ENCODE data around the gene KCTD1.
"Not testable (repeated sequence)": the region's sequence is repeated elsewhere in the genome, so short reads cannot be mapped to it uniquely, and the experiment has no call there.

Gene KCTD1

DNA sequence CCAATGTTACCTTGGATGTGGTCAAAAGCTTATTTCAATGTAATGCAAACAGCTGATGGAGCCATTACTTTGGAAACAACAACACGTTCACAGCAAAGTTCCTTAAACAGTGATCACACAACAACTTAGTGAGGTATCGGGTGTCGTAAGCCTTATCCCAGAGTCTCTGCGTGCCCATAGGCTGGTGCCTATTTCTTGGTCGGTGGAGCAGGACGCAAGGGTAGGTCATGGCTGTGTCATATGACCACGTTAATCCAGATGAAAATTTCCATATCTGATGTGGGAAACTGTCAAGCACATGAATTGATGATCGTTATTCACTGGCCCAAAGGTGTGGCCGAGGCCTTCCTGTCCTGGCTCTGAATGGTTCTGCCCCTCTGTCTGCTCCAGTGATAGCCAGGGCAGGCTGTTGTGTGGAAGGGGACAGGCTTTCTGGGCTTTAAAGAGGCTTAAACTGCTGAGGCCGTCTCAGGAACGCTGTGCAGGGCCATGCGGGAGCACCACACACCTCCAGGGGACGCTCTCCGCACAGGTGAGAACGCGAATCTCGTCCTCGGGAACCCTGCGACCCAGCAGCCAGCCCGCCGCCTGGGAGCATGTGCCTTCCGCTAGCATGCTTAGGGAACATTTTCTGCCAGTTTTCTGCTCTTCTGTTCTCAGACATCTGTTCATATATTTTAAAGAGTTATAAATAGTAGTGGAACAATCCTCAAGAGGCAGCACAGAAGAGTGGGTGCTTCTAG lies 90.6 kb downstream of the KCTD1 start:
- DNase-seq, result no peak

DNA sequence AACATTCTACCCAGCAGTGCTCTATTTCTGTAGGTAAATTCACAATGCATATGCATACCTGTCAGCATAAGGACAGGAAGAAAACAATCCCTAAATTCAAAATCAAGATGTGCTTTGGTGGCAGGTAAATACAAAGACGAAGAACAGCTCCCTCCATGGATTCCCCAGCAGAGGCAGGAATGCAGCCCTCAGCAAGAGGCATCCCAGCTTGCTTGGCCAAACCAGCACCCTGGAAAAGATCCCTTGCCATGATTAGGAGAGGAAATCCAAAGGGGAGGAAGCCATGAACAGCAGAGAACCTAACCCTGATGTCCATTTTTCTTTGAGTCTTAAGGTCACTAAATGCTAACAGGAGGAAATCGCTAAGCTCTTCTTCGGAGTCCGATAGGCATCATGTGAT lies 91.2 kb downstream of the KCTD1 start:
- no peak for DNase-seq

DNA sequence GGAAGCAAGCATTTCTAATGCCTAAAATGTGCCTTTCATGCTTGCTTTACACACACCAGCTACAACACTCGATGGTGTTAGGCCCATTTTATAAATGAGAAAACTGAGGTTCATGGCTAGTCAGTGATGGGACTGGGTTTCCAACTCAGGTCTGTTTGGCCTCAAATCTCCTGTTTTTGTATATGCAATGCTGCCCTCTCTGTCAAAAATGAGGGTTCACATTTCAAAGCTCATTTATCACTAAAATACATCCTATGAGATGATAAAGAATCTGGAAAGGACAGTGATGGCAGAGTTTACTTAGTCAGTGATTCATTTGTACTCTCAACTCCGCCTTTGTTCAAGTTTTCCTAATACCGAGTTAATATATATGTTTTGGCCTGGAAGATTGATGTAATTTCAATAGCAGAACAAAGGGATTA lies 92.3 kb downstream of the KCTD1 start:
- DNase-seq, result no peak

- no peak for DNase-seq
Observed at GRCh38 chr18:26455639-26456038, 92.7 kb downstream of the KCTD1 start.

DNA sequence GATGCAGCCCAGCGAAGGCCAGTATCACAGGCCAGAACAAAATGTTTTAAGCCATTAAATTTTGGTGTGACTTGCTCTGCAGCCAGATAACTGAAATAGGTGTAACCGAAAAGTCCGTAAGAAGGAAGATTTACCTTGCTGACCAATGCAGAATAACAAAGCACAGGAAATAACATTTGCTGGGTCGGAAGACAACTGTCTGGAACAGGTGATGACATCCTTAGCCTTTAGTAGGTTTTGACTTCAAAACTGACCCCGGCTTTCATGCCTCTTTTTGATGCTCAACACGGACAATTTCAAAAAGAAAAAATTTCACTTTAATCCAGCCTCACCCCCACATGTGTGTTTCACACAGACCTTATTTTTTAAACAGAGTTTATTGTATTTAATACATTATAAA lies 93.7 kb downstream of the KCTD1 start:
- DNase-seq, result no peak

GRCh38 chr18:26454192-26454591 lies 94.2 kb downstream of the KCTD1 start:
- no peak for DNase-seq

DNA sequence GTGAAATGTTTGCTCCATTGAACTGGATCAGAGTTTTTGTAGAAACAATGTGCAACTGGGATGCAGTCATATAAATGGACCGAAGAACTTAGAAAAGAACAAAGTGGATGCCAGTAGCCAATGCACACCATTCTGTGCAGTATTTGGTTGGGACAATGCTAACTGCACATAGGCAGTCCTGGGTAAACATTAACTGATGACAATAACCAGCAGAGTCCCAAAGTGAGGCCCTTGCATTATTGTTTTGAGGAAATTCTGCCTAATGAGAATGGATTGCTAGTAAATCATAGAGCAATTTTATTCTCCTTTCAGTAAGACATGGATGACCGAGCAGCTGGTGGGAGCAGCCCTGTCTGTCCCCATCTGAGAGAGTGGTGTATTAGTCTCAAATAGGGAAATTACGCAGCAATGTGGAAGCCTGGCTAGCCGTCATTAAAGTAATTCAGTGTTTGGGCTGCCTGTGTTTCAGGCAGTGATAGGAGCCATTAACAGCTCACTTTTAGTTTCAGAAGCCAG lies 94.9 kb downstream of the KCTD1 start:
- DNase-seq, result no peak

GRCh38 chr18:26450989-26451682 lies 97.2 kb downstream of the KCTD1 start:
- DNase-seq, result no peak

DNA sequence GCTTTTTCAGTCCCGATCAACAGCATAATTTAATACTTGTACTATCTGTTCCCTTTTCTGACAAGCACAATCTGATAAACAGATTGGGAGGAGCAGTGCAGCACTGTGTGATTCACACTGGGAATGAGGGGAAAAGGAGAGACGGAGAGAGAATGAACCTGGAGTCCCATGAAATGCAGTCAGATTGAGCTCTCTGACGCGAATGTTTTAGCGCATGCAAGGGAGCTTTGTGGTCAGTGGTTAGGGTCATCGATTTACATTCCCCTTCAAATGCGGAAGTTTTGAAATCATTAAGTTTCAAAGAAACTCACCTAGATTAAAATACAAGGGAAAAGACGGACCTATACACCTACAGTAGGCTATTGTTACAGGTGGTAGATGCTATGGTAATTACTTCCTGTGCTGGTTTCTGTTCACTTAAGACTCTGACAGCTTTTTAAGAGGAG lies 99.6 kb downstream of the KCTD1 start:
- no peak for DNase-seq

DNA sequence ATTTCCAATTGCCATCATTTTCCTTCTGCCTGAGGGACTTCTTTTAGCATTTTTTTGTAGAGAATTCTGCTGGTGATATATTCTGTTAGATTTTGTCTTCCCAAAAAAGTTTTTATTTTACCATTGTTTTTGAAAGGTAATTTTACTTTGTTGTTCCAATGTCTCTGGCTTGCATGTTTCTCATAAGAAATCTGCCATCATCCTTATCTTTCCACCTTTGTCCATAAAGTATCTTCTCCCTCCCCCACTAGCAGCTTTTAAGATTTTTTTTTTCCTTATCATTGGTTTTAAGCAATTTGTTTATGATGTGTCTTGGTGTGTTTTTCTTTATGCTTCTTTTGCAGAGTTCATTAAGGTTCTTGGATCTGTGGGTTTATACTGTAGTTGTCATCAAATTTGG lies 104.5 kb downstream of the KCTD1 start:
- DNase-seq, result no peak

GRCh38 chr18:26442126-26442525 lies 106.2 kb downstream of the KCTD1 start:
- no peak for DNase-seq

DNA sequence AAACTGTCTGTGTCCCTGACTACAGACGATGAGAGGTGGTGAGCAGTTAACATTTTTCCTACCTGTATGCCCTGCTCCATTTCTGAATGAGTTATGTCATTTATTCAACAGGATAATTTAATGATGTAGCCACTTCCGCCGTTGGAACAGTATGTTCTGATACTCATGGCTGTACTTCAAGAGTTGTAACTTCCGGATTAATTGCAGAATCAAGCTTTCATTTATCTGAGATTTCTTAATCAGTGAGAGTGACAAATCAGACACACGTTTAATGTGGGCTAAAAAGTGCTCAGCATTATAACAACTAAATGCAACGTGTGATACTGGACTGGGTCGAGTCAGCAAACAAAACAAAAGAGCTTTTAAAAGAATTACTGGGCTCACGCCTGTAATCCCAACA lies 107.7 kb downstream of the KCTD1 start:
- no peak for DNase-seq

GRCh38 chr18:26439537-26439936 lies 108.8 kb downstream of the KCTD1 start:
- no peak for DNase-seq

- no peak for DNase-seq
Observed at GRCh38 chr18:26438980-26439379, 109.4 kb downstream of the KCTD1 start.

DNA sequence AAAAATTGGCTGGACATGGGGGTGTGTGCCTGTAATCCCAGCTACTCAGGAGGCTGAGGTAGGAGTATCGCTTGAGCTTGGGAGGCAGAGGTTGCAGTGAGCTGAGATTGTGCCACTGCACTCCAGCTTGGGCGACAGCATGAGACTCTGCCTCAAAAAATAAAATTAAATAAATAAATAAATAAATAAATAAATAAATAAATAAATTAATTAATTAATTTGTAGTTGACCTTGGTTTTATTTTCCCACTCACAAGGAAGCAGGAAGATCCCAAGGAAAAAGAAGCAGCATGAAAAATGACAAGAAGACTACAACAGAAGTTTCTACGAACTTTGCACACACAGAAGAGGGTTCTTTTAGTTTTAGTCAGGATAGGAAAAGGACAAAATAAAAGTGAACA lies 110.7 kb downstream of the KCTD1 start:
- DNase-seq, result not testable (repeated sequence)

- no peak for DNase-seq
Observed at GRCh38 chr18:26436176-26437051, 111.9 kb downstream of the KCTD1 start.

GRCh38 chr18:26435415-26436095 lies 112.8 kb downstream of the KCTD1 start:
- DNase-seq, result no peak

DNA sequence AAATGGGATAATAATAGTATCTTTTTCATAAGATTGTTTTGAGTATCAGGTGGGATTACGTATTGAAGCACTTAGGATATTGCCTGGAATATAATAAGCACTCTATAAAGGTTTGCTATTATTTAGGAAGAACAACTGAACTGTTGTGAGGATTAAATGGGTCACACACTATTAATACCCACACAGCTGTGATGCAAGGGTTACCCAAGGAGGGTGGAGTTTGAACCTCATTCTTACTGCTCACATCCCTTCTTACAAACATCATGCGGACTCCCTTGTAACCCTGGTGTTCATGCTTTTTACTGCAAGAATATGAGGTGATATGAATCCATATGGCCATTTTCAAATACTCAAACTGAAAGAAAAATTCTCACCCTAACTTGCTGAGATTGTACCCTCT lies 113.5 kb downstream of the KCTD1 start:
- DNase-seq, result no peak

DNA sequence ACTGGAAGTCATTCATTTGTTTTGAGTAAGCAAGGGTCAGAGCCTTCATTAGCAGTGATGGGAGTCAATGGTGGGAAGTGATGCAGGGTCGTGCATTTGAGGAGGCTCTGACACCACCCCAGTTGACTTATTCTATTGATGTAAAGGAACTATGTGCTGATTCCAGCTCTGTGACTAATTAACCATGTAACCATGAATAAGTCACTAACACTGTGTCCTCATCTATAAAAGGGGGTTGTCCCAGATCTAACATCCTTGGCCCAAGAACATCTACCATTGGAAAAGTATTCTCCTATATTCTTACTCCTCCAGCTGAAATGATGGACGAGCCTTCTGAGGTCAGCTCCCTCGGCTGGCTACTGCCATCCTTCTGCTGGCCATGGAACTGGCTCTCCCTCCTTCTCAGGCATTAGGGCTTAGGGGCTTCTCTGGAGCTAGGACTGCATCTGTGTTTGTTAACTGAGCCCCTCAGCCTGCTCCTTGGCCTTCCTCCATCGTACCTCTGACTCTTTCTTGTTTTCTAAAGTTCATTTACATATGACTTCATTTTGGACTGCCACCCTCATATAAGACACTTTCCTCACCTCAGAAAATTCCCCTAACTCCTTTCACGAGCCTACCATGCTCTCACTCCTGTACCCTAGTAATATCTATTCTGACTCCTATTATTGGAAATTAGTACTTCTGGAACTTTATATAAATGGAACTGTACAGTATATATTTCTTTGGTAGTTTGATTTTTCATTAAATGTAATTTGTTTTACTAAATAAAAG lies 115.5 kb downstream of the KCTD1 start:
- DNase-seq, result no peak

DNA sequence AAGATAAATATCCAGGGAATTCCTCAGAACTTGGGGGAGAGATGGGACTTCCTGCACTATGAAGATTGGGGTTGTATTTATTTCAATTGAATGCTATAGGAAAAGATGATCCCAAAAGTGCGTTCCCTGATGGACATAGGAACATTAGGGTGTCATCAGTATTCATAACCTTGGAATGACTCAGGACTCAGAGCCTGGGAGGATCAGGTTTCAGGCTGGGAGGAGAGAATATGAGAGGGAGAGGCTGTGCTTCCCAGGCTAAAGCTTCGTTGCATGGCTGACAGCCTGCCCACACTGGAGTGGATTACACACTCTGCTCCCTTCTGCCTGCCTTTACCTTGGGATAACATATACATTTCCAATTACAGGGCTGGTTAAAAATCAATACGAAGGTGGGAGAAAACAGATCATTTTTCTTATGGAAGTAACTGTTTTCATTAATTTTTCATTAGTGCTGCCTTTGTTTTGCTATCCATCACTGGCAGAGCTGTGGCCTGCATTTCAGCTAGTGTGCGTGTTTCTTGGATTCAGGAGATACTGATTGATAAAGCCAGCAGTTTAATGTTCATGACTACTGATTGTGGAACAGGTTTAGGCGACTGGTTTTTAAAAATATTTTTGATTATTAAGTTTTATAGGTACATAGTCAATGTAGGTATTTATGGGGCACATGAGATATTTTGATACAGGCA lies 118.7 kb downstream of the KCTD1 start:
- DNase-seq, result no peak

DNA sequence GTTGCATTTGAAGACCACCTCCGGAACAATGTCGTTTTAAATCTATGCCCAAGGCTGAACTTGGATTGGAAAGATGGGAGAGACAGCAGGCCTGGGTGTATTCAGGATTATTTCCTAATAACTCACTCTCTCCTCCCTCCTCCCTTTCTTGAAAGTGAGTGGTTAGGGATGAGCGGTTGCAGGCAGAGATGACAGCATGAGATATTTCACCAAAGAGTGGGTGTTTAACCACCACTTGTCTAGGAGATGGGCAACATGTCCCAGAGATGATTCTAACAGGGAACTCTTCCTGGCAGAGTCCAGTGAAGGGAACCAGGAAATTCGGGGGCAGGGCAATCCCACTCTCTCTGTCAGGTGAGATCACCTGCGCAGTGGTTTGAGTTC lies 123.2 kb downstream of the KCTD1 start:
- no peak for DNase-seq

All from NCI-H1417 treated with DMSO at 0.1 percent for 48 hours (cell line).